ENCODE data around the gene DUSP9. TPM values are rescaled to one million over a fixed set of nuclear protein-coding genes. Genes with fewer than 3 reads are reported as not detected.

DUSP9 gene
- total and polyA plus RNA-seq, 10 of the 15 experiments (the other 5 are each of a cell fraction or from before 2014, with no cell fraction given) = 0.10 TPM; not detected in 9

DNA sequence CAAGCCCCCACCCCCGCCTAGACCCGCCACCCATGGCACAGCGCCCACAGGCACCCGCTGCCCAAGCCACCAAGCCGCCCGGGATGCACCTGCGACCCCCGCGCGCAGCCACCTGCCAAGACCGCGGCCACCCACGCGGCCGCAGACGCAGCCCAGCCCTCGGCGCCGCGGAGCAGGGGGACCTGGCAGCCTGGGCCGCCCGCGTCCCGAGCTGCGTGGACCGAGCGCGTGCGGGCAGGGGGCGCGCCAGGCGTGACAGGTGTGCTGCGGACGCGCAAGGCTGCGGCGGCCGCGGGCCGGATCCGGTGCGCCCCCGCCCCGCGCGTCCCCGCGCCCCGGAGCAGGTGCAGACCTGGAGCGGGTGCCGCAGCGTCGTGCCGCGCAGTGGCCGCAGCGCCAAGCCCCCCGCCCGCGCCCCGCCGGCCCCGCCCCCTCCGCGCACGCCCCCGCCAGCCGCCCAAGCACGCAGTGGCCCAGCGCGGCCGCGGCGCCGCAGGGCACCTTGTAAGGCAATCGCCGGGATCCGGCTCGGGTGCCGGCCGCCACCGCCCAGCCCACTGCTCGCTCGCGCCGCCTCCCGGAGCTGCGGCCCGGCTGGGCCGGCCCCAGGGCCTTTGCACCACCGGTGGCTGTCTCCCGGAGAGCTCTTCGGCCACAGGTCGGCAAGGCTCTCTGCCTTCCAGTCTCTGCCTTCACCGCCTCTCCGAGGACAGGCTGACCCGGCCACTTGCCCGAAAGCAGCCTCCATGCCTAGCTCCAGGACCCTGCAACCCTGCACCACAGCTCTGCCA lies 26.6 kb downstream of the DUSP9 start, which contains the start of gene PNCK (continued):
- TF ChIP-seq, protein P1, sequence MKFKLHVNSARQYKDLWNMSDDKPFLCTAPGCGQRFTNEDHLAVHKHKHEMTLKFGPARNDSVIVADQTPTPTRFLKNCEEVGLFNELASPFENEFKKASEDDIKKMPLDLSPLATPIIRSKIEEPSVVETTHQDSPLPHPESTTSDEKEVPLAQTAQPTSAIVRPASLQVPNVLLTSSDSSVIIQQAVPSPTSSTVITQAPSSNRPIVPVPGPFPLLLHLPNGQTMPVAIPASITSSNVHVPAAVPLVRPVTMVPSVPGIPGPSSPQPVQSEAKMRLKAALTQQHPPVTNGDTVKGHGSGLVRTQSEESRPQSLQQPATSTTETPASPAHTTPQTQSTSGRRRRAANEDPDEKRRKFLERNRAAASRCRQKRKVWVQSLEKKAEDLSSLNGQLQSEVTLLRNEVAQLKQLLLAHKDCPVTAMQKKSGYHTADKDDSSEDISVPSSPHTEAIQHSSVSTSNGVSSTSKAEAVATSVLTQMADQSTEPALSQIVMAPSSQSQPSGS (IDR thresholded peaks at IDR 0.05; ENCODE audit: low read length) = no peak
- TF ChIP-seq JUND (IDR thresholded peaks at IDR 0.05; ENCODE audit: low read depth, low read length) (no peak), ZNF622 (IDR thresholded peaks at IDR 0.05) (no peak), SMAD5 (IDR thresholded peaks at IDR 0.05; ENCODE audit: low read depth) (no peak)
- TF ChIP-seq, protein P2, sequence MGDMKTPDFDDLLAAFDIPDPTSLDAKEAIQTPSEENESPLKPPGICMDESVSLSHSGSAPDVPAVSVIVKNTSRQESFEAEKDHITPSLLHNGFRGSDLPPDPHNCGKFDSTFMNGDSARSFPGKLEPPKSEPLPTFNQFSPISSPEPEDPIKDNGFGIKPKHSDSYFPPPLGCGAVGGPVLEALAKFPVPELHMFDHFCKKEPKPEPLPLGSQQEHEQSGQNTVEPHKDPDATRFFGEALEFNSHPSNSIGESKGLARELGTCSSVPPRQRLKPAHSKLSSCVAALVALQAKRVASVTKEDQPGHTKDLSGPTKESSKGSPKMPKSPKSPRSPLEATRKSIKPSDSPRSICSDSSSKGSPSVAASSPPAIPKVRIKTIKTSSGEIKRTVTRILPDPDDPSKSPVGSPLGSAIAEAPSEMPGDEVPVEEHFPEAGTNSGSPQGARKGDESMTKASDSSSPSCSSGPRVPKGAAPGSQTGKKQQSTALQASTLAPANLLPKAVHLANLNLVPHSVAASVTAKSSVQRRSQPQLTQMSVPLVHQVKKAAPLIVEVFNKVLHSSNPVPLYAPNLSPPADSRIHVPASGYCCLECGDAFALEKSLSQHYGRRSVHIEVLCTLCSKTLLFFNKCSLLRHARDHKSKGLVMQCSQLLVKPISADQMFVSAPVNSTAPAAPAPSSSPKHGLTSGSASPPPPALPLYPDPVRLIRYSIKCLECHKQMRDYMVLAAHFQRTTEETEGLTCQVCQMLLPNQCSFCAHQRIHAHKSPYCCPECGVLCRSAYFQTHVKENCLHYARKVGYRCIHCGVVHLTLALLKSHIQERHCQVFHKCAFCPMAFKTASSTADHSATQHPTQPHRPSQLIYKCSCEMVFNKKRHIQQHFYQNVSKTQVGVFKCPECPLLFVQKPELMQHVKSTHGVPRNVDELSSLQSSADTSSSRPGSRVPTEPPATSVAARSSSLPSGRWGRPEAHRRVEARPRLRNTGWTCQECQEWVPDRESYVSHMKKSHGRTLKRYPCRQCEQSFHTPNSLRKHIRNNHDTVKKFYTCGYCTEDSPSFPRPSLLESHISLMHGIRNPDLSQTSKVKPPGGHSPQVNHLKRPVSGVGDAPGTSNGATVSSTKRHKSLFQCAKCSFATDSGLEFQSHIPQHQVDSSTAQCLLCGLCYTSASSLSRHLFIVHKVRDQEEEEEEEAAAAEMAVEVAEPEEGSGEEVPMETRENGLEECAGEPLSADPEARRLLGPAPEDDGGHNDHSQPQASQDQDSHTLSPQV (IDR thresholded peaks at IDR 0.05) = no peak

Measured in GM12878 (cell line).